NCI-H446 treated with DMSO at 0.1 percent for 48 hours (cell line): ENCODE measurements around the gene FAM83F.
"Not testable (repeated sequence)": the region's sequence is repeated elsewhere in the genome, so short reads cannot be mapped to it uniquely, and the experiment has no call there.

Experiments
- DNase-seq: peaks from one replicate; lab custom pipeline; 2025; lab: John Stamatoyannopoulos, UW

Gene FAM83F

GRCh38 chr22:39994566-39995392, at the start of gene FAM83F:
TSS of gene FAM83F (plus strand) at chr22:39994954. CDS start at chr22:39995043, 89 bp downstream.
- no peak for DNase-seq

GRCh38 chr22:39946126-39946502, 48.6 kb upstream of the FAM83F start:
- DNase-seq = no peak

GRCh38 chr22:39946503-39947219, 48.1 kb upstream of the FAM83F start:
- no peak for DNase-seq

DNA sequence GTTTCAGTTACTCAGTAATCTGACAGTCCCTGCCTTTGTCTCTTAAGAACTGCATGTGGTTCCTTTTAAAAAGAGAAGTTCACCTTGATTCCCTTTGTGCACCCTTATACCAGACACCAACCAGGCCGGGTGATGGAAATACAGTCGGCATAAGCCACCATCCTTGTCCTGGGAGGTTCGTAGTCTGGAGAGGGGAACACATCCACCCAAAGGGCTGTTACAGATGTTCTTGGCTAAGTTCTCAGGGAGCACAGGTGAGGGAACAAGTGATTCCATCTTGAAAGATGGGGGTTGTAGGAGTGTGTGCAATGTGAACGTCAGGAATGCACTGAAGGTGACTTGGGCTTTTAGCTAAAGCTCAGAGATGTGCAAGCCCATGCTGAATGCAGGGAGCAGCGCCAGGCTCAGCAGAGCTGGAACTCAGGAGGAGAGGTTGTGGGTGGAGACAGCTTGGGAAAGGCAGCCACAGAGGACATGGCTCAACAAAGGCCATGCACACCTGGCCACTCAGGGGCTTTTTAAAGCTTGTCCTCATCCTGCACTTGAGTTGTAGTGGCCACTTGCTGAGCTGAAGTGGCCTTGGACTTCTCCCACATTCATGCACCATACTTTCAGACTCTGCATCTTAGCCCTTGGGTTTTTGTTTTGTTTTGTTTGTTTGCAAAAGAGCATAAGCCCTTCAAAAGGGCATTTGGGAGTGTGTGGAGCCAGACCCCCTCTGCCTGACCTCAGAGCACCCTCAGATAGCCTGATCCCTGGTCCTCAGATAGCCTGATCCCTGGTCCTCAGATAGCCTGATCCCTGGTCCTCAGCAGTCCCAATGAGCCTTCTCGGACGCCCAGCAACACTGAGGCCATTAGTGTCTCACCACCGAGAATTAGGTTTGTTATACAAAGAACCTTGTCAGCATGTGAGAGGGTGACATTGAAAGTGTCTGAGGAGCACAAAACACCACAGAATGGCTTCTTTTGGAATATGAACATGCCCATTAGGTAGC, 47.2 kb upstream of the FAM83F start:
- DNase-seq = no peak

DNA sequence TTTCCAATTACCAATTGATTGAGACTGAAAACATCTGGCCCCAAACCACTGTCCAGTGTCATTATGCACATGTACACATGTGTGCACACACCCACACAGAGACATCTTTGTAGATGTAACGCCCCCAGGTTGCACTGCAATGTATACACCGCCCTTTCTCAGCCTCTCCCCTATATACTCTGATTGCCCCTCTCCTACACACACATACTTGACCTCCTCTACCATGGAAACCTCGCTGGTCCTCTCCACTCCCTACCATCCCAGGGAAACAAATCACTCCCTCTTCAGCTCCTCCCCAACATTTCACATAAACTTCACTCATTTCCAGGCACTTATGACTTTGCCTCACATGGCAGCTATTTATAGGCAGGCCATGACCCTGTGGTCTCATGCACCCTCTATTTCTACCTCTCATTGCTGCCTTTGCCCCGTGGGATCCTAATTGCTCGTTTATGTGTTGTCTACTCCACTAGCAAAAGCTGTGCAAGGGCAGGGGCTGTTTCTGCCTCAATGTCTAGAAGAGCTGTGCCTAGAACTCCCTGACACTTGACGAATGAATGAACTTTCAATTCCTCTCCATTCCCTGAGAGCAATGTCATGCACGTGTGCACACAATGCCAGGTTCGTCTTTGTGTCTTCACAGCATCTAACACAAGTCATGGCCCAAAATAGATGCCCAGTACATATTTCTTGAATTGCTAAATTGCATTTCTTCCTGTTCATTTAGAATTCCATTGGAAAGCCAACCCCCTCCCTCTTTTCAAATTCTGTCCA, 44.6 kb upstream of the FAM83F start:
- no peak for DNase-seq

DNA sequence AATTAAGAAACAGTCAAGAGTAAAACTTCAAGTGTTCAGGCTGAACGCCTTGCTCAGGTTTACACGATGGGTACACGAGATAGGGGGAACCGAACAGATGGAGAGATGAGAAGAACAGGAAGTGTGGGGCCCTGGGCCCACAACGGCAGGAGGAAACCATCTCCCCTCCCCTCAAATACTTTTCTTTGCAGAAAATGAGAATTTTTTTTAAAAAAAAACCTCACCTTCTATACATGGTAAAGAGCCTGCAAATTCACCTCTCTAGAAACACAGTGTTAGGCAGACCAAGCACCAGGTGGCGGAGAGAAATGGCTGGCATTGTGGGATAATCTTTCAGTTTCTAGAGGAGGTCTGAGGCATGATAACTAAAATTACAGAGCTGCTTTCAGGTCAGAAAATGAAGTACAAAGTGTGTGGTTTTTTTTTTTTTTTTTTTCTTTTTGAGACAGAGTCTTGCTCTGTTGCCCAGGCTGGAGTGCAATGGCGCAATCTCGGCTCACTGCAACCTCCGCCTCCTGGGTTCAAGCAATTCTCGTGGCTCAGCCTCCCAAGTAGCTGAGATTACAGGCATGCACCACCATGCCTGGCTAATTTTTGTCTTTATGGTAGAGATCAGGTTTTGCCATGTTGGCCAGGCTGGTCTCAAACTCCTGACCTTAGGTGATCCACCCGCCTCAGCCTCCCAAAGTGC, 43.0 kb upstream of the FAM83F start:
- DNase-seq = not testable (repeated sequence)

- DNase-seq = no peak
Measured at GRCh38 chr22:39952347-39952746, 42.4 kb upstream of the FAM83F start.

DNA sequence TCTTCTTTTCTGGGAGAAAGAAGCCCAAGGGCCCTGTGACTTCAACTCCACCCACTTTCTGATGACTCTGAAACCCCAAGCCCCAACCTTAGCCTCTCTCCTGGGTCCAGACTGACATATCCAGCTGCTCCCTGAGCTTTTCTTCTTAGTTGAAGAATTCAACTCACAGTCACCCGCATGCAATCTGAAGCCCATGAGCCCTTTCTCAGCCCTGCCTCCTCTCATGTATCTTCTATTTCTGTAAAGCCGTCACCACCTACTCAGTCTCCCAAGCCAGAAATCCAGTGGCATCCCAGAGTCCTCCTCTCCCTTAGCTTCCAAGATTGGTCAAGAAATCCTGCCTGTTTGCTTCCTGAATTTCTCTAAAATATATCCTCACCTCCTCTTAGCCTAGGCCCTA, 41.7 kb upstream of the FAM83F start:
- no peak for DNase-seq

DNA sequence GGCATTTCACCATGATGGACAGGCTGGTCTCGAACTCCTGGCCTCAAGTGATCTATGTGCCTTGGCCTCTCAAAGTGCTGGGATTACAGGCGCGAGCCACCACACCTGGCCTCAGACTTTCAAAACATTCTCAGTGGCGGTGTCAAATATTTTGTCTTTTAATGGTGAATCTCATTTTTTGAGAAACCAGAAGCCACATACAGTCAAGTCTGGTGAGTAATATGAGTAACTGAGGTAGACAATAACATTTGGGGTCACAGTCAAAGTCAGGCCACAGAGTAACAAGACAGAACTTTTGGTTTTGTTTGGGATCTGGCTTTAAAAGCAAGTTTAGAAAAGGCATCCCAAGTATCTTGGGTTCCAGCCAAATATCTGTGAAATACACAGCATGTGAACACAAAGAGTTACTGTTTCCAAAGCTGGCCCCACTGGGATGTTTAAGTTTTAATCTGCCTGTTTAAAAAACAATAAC, 40.1 kb upstream of the FAM83F start:
- DNase-seq = no peak

- no peak for DNase-seq
Measured at GRCh38 chr22:39955675-39956074, 39.1 kb upstream of the FAM83F start.

DNA sequence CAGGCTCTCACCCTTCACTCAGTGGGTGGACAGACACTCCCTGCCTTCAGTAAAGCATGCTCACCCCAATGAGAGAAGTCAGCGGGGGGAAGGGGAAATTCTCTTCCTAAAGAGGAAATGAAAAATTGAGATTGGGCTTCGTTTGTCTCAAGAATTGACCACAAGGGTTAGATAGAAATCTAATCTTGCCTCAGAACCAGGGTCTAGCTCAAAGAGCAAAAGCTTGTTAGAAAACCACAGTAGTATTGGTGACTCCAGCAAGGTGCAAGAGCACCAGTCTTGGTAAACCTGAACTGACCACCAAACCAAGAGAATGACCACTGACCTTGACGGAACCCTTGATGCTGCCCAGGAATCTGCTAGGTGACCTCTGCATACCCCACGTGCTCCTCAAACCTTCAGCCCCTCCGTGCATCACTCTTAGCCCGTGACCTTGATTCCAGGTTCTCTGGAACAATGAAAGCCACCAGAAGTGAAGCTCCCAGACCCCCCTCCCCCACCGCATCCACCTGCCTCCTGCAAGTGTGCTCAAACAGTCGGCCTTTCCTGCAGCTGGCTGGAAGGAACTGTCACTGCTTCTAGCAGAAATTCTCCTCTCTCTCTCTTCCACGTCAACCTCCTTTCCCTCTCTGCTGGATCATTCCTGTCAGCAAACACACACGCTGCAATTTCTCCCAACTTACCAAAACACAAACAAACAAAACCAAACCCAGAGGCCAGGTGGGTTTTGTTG, 37.7 kb upstream of the FAM83F start:
- DNase-seq = no peak

- DNase-seq = no peak
Measured at GRCh38 chr22:39958009-39958711, 36.6 kb upstream of the FAM83F start.

- DNase-seq = no peak
Measured at GRCh38 chr22:39958949-39959639, 35.7 kb upstream of the FAM83F start.

DNA sequence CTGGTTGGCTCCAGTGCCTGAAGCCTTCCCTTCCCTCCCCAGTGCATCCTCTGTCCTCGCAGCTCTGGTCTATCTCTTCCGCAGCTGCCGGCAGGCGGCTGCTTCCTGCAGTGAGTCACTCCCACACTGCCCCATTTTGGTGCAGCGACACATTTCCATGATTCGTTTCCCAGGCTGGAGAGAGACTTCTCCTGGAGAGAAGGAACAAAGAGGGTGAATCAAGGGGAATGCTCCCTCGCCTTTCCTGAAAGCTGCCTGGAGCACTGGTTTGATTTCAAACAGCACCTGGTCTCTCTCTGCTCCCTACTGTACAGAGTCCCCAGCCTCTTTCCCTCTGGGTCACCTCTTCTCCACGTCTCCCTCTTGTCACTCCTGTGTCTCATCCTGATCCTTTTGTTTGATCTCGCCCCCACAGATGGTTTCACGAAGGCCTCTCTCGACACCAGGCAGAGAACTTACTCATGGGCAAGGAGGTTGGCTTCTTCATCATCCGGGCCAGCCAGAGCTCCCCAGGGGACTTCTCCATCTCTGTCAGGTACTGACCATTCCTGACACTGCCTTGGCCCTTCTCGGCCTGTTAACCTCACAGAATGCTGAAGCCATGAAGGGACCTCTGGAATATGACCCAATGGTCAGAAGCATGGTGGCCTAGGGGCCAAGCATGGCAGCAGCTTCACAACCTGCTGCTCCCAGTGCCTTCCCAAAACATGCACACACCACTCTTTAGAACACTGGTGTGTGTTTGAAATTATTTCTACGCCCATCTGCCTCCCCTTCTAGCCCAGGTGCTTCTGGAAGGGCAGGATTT, 34.9 kb upstream of the FAM83F start, which contains the start of gene TMA7B:
TMA7B (plus strand) TSS at position 758 of the 808 bp plus-strand sequence. CDS start 3,978 bp downstream, outside the sequence.
- no peak for DNase-seq

DNA sequence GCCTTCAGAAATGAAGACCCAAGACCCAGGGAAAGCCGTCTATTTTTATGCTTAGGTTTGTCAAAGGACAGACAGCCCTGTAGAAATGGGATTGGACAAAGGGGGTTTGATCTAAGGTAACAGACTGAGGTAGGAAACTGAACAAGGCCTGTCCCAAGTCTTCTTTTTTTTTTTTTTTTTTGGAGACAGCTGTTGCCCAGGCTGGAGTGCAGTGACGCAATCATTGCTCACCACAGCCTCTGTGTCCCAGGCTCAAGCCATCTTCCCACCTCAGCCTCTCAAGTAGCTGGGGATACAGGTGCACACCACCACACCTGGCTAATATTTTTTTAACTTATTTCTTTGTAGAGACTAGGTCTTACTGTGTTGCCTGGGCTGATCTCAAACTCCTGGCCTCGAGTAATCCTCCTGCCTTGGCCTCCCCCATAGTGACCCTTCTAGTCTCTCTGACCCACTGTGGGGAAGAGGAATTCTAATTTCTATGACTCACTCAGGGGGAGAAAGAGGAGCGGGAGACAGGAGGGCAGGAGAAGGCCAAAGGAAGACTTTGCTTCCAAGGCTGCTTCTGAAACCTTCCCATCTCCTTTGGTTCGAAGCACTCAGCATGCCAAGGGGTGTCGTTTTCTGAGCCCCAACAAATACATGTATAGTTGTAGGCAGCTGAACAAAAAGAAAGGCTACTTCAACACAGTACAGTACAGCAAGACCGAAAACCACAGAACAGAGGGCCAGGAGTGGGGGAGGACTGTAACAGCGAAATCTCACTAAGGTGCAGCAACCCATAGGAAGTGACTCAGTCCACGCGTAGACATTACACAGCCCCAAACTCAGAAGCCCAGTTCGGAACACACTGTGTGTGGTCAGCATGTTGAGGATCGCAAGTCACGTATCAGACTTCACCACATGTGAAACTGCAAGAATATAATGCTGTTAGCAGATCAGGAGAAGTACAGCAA, 33.7 kb upstream of the FAM83F start:
- no peak for DNase-seq

- DNase-seq = no peak
Measured at GRCh38 chr22:39962071-39962470, 32.7 kb upstream of the FAM83F start.
